HG02642 (cell line): ENCODE measurements around the gene CGREF1.
"Not testable (repeated sequence)": the region's sequence is repeated elsewhere in the genome, so short reads cannot be mapped to it uniquely, and the experiment has no call there.

Experiments
- ATAC-seq: cut with Tn5 transposase; IDR thresholded peaks from one replicate; pipeline ENCODE4 v1.9.1; 2021; ENCODE audit warnings: mild to moderate bottlenecking; ENCODE audit not compliant: unreplicated experiment, poor library complexity

The CGREF1 gene

DNA sequence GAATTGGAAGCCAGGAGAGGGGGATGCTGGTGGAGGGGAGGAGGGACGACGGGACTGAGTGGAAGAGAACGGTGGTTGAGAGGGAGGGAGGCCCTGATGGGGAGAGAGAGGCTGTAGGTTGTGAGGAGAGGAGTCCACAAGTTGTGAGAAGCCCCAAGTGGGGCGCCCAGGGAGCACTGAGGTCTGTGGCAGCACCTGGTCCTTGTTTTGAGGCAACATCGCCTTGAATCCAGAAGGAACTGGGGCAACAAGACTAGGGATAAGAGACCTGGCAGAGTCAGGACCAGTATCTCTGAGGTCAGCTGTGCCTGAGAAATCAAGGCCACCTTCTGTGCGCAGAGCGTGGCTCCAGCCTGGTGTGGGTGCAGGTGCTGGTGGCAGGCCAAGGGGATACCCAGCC, 19.2 kb upstream of the CGREF1 start:
- ATAC-seq: no peak

DNA sequence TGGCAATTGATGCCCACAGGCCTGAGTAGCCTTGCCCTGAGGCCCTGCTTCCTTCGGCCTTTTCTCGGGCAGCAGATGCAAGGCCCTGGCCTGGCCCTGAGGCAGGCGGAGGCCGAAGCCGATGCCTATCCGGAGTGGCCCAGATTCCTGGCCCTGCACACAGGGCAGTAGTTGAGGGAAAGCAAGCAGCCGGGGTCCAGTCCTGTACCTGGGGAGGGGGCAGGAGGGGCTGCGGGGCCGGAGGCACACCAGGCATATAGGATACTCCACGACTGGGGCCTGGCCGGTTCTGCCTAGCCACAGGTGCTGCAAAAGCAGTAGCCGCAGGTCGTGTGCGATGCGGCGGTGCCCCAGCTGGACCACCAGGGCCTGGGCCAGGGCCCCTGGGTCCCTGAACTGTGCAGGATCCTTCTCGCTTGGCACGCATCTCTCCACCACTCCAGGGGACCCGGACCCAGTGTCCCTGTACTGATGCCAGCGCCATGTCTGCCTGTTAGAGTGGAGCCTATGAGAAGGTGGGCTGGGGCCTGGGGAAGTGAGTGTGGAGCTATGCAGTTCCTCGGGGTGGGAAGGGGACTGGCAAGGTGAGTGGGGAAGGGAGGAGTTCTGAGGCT, 18.5 kb upstream of the CGREF1 start:
- ATAC-seq: no peak

GRCh38 chr2:27136751-27137150, 17.8 kb upstream of the CGREF1 start:
- ATAC-seq: no peak

DNA sequence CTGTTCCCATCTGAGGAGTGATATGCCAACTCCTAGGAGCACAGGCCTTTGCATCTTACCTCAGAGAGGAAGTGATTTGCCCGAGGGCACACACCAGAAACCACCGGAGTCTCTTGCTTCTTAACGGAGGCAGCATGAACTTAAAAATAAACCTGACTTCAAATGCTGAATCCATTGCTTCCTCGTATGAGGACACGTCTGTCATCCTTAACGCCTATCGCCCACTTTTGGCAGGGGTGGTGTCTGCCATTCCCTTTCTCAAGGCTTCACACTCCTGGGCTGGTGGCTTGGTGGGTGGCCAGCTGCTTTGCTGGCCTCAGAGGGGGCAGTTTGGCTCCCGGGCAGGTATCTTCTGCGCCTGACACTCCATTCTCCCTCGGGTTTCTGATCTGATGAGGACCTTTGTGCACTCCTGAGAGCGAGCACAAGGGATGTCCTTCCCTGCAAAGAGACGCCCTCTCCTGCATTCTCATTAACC, 16.6 kb upstream of the CGREF1 start:
- no peak for ATAC-seq

GRCh38 chr2:27134781-27135477, 16.0 kb upstream of the CGREF1 start:
- no peak for ATAC-seq

DNA sequence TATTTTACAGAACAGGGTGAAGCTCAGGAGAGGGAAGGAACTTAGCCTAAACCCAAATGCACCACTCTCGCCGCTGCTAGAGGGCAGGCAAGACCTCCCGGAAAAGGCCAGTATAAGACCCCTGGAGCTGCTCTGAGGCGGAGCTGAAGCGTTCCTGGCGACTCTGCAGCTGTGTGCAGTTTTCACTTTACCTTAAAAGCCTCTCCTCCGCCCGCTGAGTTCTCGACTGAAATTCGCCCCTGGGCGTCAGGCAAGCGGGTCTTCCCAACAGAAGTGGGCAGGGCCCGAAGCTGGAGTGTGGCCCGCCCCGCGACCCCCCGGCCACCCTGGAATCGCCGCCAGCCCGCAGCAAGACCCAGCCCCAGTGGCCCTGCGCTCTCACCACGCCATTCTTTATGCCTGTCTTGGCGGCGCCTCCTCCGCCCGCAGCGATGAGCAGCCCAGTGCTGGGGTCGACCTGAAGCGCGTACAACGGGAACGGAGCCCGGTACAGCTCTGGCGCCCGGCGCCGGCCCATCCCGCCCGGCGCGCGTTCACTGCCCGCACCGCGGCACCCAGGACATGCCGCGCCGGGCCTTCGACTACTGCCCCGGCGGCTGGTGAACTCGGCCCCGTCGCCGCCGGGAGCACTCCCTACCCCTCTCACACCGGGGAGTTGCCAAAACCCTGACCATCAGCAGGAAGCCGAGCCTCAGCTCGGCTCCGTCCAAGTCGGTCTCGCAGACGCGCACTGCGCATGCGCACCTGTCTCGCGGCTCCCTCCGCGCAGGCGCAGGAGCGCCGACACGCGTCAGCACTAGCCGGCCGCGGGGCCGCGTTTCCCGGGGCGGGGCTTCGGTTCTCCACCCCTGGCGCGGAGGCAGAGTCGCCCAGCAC, 15.2 kb upstream of the CGREF1 start, which contains the start of gene PREB:
Gene PREB, minus strand, starts transcription at position 732 of the 876 bp plus-strand sequence. Its CDS starts 215 bp downstream, at position 517.
- peak; percentile 90 for ATAC-seq

- ATAC-seq: no peak
Observed at GRCh38 chr2:27133195-27133875, 14.4 kb upstream of the CGREF1 start.

DNA sequence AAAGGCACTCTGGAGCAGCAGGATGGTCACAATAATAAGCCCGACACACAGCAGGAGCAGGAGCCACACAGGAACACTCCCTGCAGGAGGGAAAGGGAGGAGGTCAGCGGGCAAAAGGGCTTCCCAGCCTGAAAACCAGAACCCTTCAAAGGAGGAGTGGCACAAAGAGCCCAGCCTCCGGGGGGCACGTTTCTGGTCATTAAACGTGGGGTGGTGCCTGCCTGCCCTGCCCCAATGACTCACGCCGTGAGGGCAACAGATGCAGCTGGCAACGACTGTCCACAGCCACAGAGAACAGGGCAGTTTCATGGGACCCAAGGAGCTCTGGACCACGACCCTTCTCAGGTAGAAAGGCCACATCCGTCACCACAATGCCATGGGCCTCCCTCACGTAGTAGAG, 12.5 kb upstream of the CGREF1 start:
- no peak for ATAC-seq

- no peak for ATAC-seq
Observed at GRCh38 chr2:27130396-27130795, 11.5 kb upstream of the CGREF1 start.

DNA sequence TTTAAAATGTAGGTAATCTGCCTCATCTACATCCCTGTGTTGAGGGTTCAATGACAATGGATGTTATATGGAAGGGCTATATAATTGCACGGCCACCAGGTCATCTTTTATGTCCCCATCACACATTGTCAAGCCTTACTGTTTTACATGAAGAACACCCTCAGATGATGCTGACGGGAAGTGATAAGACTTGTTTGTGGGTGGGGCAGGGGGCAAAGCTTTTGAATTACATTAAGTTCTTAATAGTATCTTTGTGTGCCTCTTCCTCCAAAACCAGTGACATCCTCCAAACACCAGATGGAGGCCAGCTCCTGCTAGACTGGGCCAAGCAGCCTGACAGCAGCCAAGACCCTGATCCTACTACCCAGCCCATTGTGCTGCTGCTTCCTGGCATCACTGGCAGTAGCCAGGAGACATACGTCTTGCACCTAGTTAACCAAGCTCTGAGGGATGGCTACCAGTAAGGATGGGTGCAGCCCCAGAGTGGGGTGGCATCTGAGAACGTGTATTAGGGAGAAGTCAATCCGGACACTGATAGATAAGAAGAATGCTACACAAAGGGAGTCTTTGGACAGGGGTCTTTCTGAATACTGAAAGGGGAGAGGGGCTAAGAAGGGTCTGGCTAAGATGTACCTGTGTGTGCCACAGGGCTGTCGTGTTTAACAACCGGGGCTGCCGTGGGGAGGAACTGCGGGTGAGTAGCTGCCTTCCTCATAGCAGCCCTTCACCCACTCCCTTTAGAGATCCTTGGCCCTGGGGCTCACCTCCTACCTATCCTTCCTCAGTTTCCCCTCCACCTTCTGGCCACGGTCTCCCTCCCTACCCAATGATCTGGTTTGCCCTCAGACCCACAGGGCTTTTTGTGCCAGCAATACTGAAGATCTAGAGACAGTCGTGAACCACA, 10.0 kb upstream of the CGREF1 start:
- no peak for ATAC-seq

DNA sequence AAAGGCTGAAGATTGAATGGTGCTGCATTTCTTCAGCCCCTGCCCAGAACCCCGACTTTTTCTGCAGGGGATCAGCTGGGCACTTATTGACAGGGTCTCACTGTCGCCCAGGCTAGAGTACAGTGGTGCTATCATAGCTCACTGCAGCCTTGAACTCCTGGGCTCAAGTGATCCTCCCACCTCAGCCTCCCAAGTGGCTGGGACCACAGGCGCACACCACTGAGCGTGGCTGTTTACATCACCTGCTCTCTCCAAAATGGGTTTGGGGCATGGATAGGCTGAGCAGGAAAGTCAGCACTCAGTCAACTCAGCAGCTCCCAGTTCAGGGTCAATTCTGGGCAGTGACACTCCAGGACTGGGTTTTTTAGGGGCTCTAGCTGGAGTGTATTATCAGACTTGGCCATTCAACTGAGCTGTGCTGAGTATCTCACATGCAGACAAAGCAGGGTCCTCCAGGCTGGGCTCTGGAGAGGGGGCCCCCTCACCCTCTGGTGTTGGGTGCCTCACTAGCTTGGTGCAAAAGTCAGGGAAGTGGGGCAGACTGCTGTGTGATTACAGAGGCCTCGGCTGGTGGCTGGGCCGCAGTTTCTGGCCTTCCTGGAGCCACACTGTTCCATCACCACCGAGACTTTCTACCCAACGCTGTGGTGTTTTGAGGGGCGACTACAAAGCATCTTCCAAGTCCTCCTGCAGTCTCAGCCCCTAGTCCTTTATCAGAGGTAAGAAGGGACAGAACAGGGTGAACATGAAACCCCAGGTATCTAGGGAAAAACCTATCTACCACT, 9.1 kb upstream of the CGREF1 start:
- ATAC-seq: no peak

GRCh38 chr2:27126252-27126710, 7.4 kb upstream of the CGREF1 start:
- ATAC-seq: no peak

- no peak for ATAC-seq
Observed at GRCh38 chr2:27125104-27125503, 6.2 kb upstream of the CGREF1 start.

DNA sequence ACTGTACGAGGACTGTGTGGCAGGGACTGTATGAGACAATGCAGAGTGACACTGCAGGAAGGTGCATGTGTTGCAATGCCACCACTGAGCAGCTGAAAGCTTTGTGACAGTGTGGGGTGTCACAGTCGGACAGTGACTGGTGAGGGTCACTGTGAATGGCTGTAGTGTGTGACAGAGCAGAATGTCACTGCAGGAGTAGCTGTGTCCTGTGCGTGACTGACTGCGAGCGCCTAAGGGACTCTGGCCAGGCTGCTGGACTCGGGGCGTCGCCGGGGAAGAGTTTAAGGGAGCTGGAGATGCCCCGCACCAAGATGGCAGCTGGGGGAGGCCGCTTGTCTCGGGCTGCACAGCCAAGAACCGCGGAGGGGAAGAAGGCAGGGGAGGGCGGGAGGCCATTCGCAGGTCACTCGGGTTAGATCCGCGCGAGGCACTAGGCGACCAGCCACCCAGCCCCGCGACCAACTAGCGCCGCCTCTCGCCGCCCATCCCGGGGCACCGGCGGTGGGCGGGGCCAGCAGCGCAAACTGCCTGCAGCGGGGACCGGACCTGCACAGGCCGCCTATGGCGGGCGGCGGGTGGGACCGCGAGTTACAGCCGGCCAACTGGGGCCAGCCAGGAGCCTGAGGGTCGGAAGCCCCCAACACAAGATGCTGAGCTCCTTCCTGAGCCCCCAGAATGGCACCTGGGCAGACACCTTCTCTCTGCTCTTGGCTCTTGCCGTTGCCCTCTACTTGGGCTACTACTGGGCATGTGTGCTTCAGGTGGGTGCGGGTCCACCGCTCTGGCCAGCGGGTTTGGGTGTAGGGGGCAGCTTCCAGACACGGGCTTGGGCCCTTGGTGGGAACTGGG, 4.6 kb upstream of the CGREF1 start, which contains the start of gene ABHD1:
Gene ABHD1, plus strand, starts transcription at position 514 of the 849 bp plus-strand sequence. Its CDS starts 134 bp downstream, at position 648.
- ATAC-seq: no peak

GRCh38 chr2:27122791-27123190, 3.9 kb upstream of the CGREF1 start:
- no peak for ATAC-seq

DNA sequence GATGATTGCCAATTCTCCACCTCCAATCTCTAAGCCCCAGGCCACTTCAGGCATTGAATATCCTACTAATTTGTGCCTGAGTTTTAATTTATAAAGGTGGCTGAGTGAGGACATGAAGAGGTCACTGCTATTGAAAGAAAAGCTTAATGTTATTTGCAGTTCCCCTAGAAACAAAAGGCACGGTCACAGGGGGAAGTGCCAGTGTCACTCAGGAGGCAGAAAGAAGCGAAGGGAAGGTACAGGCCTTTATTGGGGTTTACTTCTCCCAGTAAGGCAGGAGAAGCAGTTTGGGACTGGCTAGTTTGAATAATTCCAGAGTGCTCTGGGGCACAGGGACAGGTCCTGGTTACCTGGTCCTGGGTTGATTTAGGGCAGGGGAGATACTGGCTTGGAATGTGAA, 3.0 kb upstream of the CGREF1 start:
- ATAC-seq: no peak

- ATAC-seq: not testable (repeated sequence)
Observed at GRCh38 chr2:27119330-27119670, 372 bp upstream of the CGREF1 start.
